ENCODE results near the gene SPTBN5.

SPTBN5 gene

DNA sequence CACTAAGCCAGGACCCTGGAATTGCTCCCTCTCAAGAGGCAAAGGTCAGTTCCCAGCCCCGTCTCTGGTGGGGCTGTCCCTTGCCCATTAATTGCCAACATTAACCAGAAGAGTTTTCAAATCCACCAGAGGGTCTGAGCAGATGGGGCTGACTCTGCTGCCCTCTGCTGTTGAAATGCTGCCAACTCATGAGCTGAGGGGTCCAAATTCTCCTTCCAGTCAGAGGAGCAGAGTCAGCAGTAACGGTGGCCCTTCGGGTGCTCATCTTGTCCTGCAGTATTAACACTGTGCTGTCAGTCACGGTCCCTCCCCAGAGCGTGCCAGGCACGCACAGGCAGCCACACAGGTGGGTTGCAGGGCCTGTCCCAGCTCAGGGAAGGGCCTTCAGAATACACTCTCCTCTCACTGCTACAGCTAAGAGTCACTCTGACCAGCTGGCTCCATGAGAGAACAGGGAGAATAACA, 10.7 kb upstream of the SPTBN5 start:
- no peak for TF ChIP-seq POLR2AphosphoS5 (IDR thresholded peaks at IDR 0.05; ENCODE audit: low read depth, low read length)
- TF ChIP-seq, protein P1, sequence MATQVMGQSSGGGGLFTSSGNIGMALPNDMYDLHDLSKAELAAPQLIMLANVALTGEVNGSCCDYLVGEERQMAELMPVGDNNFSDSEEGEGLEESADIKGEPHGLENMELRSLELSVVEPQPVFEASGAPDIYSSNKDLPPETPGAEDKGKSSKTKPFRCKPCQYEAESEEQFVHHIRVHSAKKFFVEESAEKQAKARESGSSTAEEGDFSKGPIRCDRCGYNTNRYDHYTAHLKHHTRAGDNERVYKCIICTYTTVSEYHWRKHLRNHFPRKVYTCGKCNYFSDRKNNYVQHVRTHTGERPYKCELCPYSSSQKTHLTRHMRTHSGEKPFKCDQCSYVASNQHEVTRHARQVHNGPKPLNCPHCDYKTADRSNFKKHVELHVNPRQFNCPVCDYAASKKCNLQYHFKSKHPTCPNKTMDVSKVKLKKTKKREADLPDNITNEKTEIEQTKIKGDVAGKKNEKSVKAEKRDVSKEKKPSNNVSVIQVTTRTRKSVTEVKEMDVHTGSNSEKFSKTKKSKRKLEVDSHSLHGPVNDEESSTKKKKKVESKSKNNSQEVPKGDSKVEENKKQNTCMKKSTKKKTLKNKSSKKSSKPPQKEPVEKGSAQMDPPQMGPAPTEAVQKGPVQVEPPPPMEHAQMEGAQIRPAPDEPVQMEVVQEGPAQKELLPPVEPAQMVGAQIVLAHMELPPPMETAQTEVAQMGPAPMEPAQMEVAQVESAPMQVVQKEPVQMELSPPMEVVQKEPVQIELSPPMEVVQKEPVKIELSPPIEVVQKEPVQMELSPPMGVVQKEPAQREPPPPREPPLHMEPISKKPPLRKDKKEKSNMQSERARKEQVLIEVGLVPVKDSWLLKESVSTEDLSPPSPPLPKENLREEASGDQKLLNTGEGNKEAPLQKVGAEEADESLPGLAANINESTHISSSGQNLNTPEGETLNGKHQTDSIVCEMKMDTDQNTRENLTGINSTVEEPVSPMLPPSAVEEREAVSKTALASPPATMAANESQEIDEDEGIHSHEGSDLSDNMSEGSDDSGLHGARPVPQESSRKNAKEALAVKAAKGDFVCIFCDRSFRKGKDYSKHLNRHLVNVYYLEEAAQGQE (IDR thresholded peaks at IDR 0.05; ENCODE audit: insufficient read depth in 1 of 2, low read depth in 2 of 2, low read length in 2 of 2), result no peak

DNA sequence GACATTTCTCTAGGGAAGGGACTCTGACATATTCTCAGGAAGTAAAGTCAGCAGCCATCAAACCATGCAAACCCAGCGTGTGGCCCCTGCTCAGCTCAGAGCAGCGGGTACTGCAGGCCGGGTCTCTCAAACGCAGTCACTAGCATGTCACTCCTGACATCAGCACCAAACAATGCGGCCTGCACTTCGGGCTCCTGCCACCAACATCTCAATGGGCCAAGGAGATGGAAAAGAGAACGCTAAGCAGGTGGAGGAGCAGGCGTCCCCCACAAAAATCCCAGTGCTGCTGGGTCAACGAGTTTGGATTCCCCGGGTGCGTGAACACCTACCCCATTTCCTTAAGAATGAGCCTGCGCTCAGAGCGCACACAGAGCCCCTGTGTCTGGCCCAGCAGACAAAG, 9.9 kb upstream of the SPTBN5 start:
- TF ChIP-seq FOXP2 (optimal IDR thresholded peaks at IDR 0.05; ENCODE audit: borderline replicate concordance, extremely low read depth, extremely low read length, insufficient read depth), result no peak
- TF ChIP-seq, protein P1 (IDR thresholded peaks at IDR 0.05; ENCODE audit: insufficient read depth in 1 of 2, low read depth in 2 of 2, low read length in 2 of 2), result no peak
- no peak for TF ChIP-seq POLR2AphosphoS5 (IDR thresholded peaks at IDR 0.05; ENCODE audit: low read depth, low read length)
- TF ChIP-seq SIN3A (IDR thresholded peaks at IDR 0.05; ENCODE audit: borderline replicate concordance, insufficient read depth, low read length), result no peak
- no peak for TF ChIP-seq TAF1 (IDR thresholded peaks at IDR 0.05; ENCODE audit: borderline replicate concordance, insufficient read depth, low read length)

DNA sequence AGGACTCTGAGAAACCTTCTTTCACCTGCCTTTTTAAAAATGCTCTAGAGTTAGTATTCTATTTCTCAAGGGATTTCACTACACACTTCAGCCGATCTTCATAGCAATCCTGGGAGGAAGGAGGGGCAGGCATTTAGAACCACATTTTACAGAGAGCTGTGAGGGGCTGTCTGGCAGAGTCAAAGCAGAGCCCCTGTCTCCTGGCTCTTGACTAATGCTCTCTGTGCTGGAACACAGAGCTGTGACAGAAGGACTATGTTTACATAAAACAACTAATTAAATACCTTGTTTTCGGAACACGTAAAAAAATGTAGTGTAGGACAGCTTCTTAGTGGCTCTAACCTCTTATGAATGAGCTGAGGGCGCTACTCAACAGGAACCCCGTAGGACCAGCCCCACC, 7.6 kb upstream of the SPTBN5 start:
- TF ChIP-seq SIN3A (IDR thresholded peaks at IDR 0.05; ENCODE audit: borderline replicate concordance, insufficient read depth, low read length) (no peak), TAF1 (IDR thresholded peaks at IDR 0.05; ENCODE audit: borderline replicate concordance, insufficient read depth, low read length) (no peak), POLR2AphosphoS5 (IDR thresholded peaks at IDR 0.05; ENCODE audit: low read depth, low read length) (no peak), FOXP2 (optimal IDR thresholded peaks at IDR 0.05; ENCODE audit: borderline replicate concordance, extremely low read depth, extremely low read length, insufficient read depth) (no peak)
- TF ChIP-seq, protein P1 (IDR thresholded peaks at IDR 0.05; ENCODE audit: insufficient read depth in 1 of 2, low read depth in 2 of 2, low read length in 2 of 2), result no peak

DNA sequence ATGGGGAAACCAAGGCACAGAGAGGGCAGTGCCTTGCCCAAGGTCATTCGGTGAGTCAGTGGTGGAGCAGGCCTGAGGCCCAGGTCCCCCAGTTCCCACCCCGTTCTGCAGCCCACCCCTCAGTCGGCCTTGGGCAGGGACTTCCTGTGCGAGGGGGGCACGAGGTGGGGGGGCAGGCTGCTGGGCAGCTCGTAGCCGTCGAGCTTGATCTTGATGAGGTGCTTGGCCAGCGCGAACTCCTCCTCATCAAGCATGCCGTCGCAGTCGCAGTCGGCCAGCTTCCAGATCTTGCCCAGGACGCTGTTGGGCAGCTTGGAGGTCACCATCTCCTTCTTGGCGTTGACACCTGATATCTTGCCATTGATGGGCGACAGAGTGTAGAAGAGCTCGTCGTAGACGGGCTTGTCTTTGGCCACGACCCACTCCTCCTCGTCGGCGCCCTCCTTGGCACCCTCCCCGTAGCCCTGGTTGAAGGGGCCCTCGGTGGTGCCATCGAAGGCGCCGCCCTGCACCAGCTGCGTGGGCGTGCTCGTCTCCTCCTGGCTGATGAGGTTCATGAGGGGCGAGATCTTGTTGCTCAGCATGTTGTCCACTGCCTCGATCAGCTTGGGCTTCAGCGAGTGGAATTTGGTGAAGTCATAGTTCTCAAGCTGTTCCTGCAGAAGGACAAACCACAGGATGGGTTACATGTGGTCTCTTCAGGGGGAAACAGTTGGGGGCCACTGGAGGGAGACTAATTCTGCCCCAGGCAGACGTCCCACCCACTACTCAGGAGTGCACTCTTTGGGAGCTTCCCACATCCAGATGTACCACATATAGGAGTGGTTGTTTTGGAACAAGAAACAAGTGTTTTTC, 6.9 kb upstream of the SPTBN5 start:
- TF ChIP-seq SIN3A (IDR thresholded peaks at IDR 0.05; ENCODE audit: borderline replicate concordance, insufficient read depth, low read length), result no peak
- TF ChIP-seq TAF1 (IDR thresholded peaks at IDR 0.05; ENCODE audit: borderline replicate concordance, insufficient read depth, low read length), result no peak
- TF ChIP-seq, protein P1 (IDR thresholded peaks at IDR 0.05; ENCODE audit: insufficient read depth in 1 of 2, low read depth in 2 of 2, low read length in 2 of 2), result no peak
- TF ChIP-seq FOXP2 (optimal IDR thresholded peaks at IDR 0.05; ENCODE audit: borderline replicate concordance, extremely low read depth, extremely low read length, insufficient read depth), result no peak
- no peak for TF ChIP-seq POLR2AphosphoS5 (IDR thresholded peaks at IDR 0.05; ENCODE audit: low read depth, low read length)
